Esophagus squamous epithelium (tissue), 5 donors: Measurements from ENCODE around the gene CEP164. TPM values are rescaled to one million over a fixed set of nuclear protein-coding genes. Genes with fewer than 3 reads are reported as not detected.

ENCODE experiments used
- DNase-seq: peaks from one replicate; lab custom pipeline; 2025; lab: John Stamatoyannopoulos, UW
- H3K27ac ChIP-seq, 4 donors: fragments of 200-600 bp; sonication (generic); one replicate each; pipeline ENCODE4 v1.5.1; 2016 to 2019; ENCODE audit warnings: mild to moderate bottlenecking in 1 of 4
- H3K27me3 ChIP-seq, 4 donors: fragments of 200-600 bp; sonication (generic); 1 replicate in 3 of 4; 2 replicates in 1 of 4; pipeline versions ENCODE4 v1.5.1 to v1.6.0; 2017 to 2021; ENCODE audit warnings: antibody characterized with exemption in 1 of 4
- H3K36me3 ChIP-seq, 3 donors: fragments of 200-600 bp; sonication (generic); one replicate each; pipeline ENCODE4 v1.5.1; 2016 to 2019
- H3K4me1 ChIP-seq, 3 donors: fragments of 200-600 bp; sonication (generic); one replicate each; pipeline ENCODE4 v1.5.1; 2017 to 2019
- H3K4me3 ChIP-seq, 4 donors: fragments of 200-600 bp; sonication (generic); 1 replicate in 3 of 4; 2 replicates in 1 of 4; pipeline ENCODE4 v1.5.1; 2016 to 2019; ENCODE audit warnings: mild to moderate bottlenecking in 2 of 4, moderate library complexity in 1 of 4
- H3K9me3 ChIP-seq, 3 donors: fragments of 200-600 bp; sonication (generic); one replicate each; pipeline ENCODE4 v1.5.1; 2016 to 2019
- CTCF ChIP-seq, 6 experiments: fragments of 450-650 bp in 4 of 6; fragments of 200-600 bp in 2 of 6; sonication (generic) in 2 of 6; IDR thresholded peaks; one replicate each; pipeline ENCODE4 v1.5.1; 2016 to 2019; ENCODE audit warnings: antibody characterized with exemption in 6 of 6, mild to moderate bottlenecking in 4 of 6, moderate library complexity in 4 of 6
- POLR2A ChIP-seq, 4 donors: fragments of 450-650 bp; IDR thresholded peaks; one replicate each; pipeline ENCODE4 v1.6.1; 2017; ENCODE audit warnings: antibody characterized with exemption in 4 of 4, mild to moderate bottlenecking in 4 of 4, moderate library complexity in 3 of 4
- WGBS, 2 donors: methylation state at CpG; one replicate each; pipeline ENCODE4 v1.1.5; 2018; 5-methylcytosine and 5-hydroxymethylcytosine counted together
- intact Hi-C: fragments of 100-400 bp; cut with DNase I; formaldehyde crosslinking; loops from one replicate; pipeline ENCODE4 v1.15.0; 2022
- total RNA-seq, 4 donors: library from RNA; depleted of rRNA; stranded (reverse); fragments of >200 nt; gene quantifications; one replicate each; pipeline ENCODE4 v1.1.0, GENCODE V29; 2016
- donor health status: DM: yes; HTN: yes; CAD: no.

Gene CEP164
- total RNA-seq, 4 donors from 2014 or later = 7.3 to 20.0 (median 13.0) TPM

- intact Hi-C loops = loop anchor here (10.0 kb wide), 2 partner anchors 204 to 394 kb away; no protein-coding TSS in a partner anchor
- no peak for TF ChIP-seq CTCF (IDR thresholded peaks at IDR 0.05)
- TF ChIP-seq POLR2A (IDR thresholded peaks at IDR 0.05) = no peak
Observed at GRCh38 chr11:117421041-117421440, 93.4 kb downstream of the CEP164 start.

GRCh38 chr11:117421476-117421875 lies 93.8 kb downstream of the CEP164 start:
- 77 to 86% methylated on average over 5 to 7 of the region's 7 CpGs for WGBS, 2 donors
- Histone ChIP-seq H3K4me1 (peaks cover 0 to 7% (median 0%) of the 10 kb centered on the region in 3 donors), H3K4me3 (no peak overlapping the region), H3K27me3 (peaks cover 0 to 39% (median 0%) of the 10 kb centered on the region in 4 donors), H3K27ac (no peak overlapping the region), H3K9me3 (no peaks in the 10 kb centered on the region), H3K36me3 (no peaks in the 10 kb centered on the region)
- TF ChIP-seq POLR2A (IDR thresholded peaks at IDR 0.05) (no peak), CTCF (IDR thresholded peaks at IDR 0.05) (no peak)
- intact Hi-C loops = loop anchor here (10.0 kb wide), 2 partner anchors 203 to 393 kb away; no protein-coding TSS in a partner anchor
- DNase-seq = no peak

More at GRCh38 chr11:117421041-117421440, 93.4 kb downstream of the CEP164 start:
- peaks cover 0 to 2% (median 0%) of the 10 kb centered on the region in 3 donors for H3K4me1 ChIP-seq
- H3K9me3 ChIP-seq = no peaks in the 10 kb centered on the region
- 81 to 88% methylated on average over 6 to 13 of the region's 13 CpGs for WGBS, 2 donors
- H3K27ac ChIP-seq = no peak overlapping the region
- peaks cover 0 to 36% (median 0%) of the 10 kb centered on the region in 4 donors for H3K27me3 ChIP-seq
- no peak for DNase-seq
- no peak overlapping the region for H3K4me3 ChIP-seq
- no peaks in the 10 kb centered on the region for H3K36me3 ChIP-seq

- WGBS, 2 donors = 84 to 93% methylated on average over 13 to 14 of the region's 14 CpGs
Observed at GRCh38 chr11:117423046-117423575, 95.5 kb downstream of the CEP164 start.

GRCh38 chr11:117424781-117425180 lies 97.1 kb downstream of the CEP164 start:
- no peak overlapping the region for H3K27ac ChIP-seq
- TF ChIP-seq CTCF (IDR thresholded peaks at IDR 0.05) = no peak
- TF ChIP-seq POLR2A (IDR thresholded peaks at IDR 0.05) = no peak
- intact Hi-C loops = loop anchor here (10.0 kb wide), 2 partner anchors 200 to 390 kb away; no protein-coding TSS in a partner anchor
- peaks cover 0 to 9% (median 0%) of the 10 kb centered on the region in 3 donors for H3K4me1 ChIP-seq
- DNase-seq = no peak
- no peaks in the 10 kb centered on the region for H3K9me3 ChIP-seq
- WGBS, 2 donors = 47 to 54% methylated on average over 4 of the region's 4 CpGs
- no peak overlapping the region for H3K4me3 ChIP-seq
- H3K36me3 ChIP-seq = no peaks in the 10 kb centered on the region
- H3K27me3 ChIP-seq = peaks cover 0 to 30% (median 0%) of the 10 kb centered on the region in 4 donors

More at GRCh38 chr11:117423046-117423575, 95.5 kb downstream of the CEP164 start:
- Histone ChIP-seq H3K9me3 (no peaks in the 10 kb centered on the region), H3K27ac (no peak overlapping the region), H3K36me3 (no peaks in the 10 kb centered on the region), H3K4me3 (no peak overlapping the region), H3K27me3 (peaks cover 0 to 42% (median 0%) of the 10 kb centered on the region in 4 donors), H3K4me1 (peaks cover 0 to 9% (median 0%) of the 10 kb centered on the region in 3 donors)
- DNase-seq = no peak
- intact Hi-C loops = loop anchor here (10.0 kb wide), 2 partner anchors 202 to 392 kb away; no protein-coding TSS in a partner anchor
- no peak for TF ChIP-seq CTCF (IDR thresholded peaks at IDR 0.05)
- no peak for TF ChIP-seq POLR2A (IDR thresholded peaks at IDR 0.05)

GRCh38 chr11:117425679-117426296 lies 98.1 kb downstream of the CEP164 start:
- Histone ChIP-seq H3K4me1 (peaks cover 0 to 9% (median 0%) of the 10 kb centered on the region in 3 donors), H3K4me3 (no peak overlapping the region), H3K27me3 (peaks cover 0 to 27% (median 0%) of the 10 kb centered on the region in 4 donors), H3K36me3 (no peaks in the 10 kb centered on the region), H3K27ac (no peak overlapping the region), H3K9me3 (no peaks in the 10 kb centered on the region)
- intact Hi-C loops = loop anchor here (10.0 kb wide), 2 partner anchors 199 to 389 kb away; no protein-coding TSS in a partner anchor
- TF ChIP-seq POLR2A (IDR thresholded peaks at IDR 0.05) (no peak), CTCF (IDR thresholded peaks at IDR 0.05) (no peak)
- 42 to 43% methylated on average over 11 to 13 of the region's 13 CpGs for WGBS, 2 donors
- no peak for DNase-seq
